ENCODE measurements around the gene TNFRSF19. TPM values are rescaled to one million over a fixed set of nuclear protein-coding genes. Genes with fewer than 3 reads are reported as not detected.
A peak's percentile ranks its signal among the peaks of the same experiment; 100 is the strongest.

TNFRSF19 gene
- total and polyA plus RNA-seq, 2 of the 13 experiments (the other 11 are each of a cell fraction or from before 2014, with no cell fraction given) = 75.3 to 77.7 TPM

DNA sequence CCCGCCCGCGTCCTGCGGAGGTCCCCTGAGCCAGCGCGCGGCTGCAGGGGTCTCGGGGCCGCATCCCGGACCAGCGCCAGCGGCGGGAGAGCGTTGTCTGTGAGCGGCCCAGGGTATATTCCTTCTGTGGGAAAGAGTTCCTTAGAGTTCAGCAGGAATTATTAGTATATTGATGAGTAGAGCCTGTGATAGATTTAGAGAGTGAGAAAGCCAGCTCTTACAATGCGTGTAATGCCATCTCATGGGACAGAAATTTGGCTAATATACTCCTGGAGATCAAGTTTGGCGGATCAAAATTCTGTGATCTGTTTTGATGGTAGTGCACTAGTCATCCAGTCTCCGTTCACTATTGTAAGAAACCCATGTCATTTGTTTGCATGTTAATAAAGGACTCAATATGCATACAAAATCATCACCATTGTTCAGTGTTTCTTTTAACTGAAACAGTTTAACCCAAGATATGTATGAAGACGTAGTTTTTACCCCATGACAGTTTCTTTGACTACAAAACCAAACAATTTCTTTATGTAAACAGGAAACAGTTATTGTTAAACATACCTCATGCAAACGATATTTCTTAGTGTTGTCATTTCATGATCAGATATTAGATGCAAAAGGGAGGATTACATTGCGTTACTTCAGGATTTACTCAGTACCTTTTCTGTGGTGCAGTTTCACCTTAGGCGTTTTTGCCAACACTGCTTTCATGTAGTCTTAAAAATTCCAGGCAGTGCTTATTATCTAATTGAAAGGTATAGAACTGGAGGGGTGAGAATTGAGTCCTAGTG is 9.9 kb downstream of the TNFRSF19 start:
- Histone ChIP-seq H2AFZ (ENCODE audit: low read length) (peak overlapping the region; percentile 43), H3K27me3 (ENCODE audit: control insufficient read depth in 1 of 2, insufficient read depth in 2 of 2, low read length in 2 of 2) (no peaks in the 10 kb centered on the region), H3K9ac (ENCODE audit: insufficient read depth, low read depth, low read length) (peak overlapping the region; percentile 73), H4K20me1 (ENCODE audit: insufficient read depth, low read length) (no peaks in the 10 kb centered on the region; the same call in 1 of the 2 replicates), H3K4me2 (ENCODE audit: low read depth, low read length) (peak overlapping the region; percentile 75), H3K79me2 (ENCODE audit: insufficient read depth, low read length) (peaks cover 77% of the 10 kb centered on the region), H3K27ac (ENCODE audit: extremely low read length, insufficient read depth, low read length) (peak overlapping the region; percentile 71), H3K36me3 (replicated peaks in 1 of 2; ENCODE audit: control insufficient read depth in 1 of 2, insufficient read depth in 2 of 2, low read length in 2 of 2) (peaks cover 0 to 3% of the 10 kb centered on the region in 2 experiments; a peak in 2 of 5 replicates), H3K4me3 (replicated peaks in 1 of 3; ENCODE audit: insufficient read depth in 1 of 3, low read depth in 2 of 3, low read length in 3 of 3) (peak overlapping the region; percentile 65 to 93 (median 90)), H3K4me1 (ENCODE audit: insufficient read depth, low read length) (peaks cover 67% of the 10 kb centered on the region), H3K9me3 (ENCODE audit: low read length) (no peaks in the 10 kb centered on the region)
- CTCF ChIA-PET (ENCODE audit: low intra/inter-chr PET ratio, low total read pairs) = interaction anchor here (1.8 kb wide), 1 partner anchor 69 kb away, joined by 4 read pairs; no protein-coding TSS in a partner anchor
- in situ Hi-C loops (cut with HindIII; ENCODE audit: extremely low pct_ligation_motif_present, low pct_unique_long_range_greater_than_20kb) (loop anchor here (5.0 to 25.0 kb wide), 2 partner anchors 113 to 307 kb away; partner anchors contain the start of genes C1QTNF9B and MIPEP), intact Hi-C loops (cut with micrococcal nuclease; ENCODE audit: unreplicated experiment) (loop anchor here (1.0 to 5.0 kb wide), 5 partner anchors 10 to 307 kb away; partner anchors contain the start of genes MIPEP and TNFRSF19)
- FAIRE-seq (no peak), ATAC-seq (no peak), DNase-seq (ENCODE audit: low spot score) (no peak)
- BruUV-seq (replicated peaks) = TSS peak; percentile 4
- WGBS (ENCODE audit: low lambda C conversion rate) = 5% methylated on average over 7 of the region's 22 CpGs
- POLR2A ChIA-PET = interaction anchor here (2.5 to 3.1 kb wide), 2 partner anchors 10 to 74 kb away, joined by 17 to 18 read pairs; partner anchors contain the start of gene TNFRSF19
- TF ChIP-seq AGO2 (optimal IDR thresholded peaks at IDR 0.05; ENCODE audit: low read depth, low read length) = peak; percentile 1
- TF ChIP-seq, protein P1, sequence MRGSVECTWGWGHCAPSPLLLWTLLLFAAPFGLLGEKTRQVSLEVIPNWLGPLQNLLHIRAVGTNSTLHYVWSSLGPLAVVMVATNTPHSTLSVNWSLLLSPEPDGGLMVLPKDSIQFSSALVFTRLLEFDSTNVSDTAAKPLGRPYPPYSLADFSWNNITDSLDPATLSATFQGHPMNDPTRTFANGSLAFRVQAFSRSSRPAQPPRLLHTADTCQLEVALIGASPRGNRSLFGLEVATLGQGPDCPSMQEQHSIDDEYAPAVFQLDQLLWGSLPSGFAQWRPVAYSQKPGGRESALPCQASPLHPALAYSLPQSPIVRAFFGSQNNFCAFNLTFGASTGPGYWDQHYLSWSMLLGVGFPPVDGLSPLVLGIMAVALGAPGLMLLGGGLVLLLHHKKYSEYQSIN (CRISPR knock-in tag; IDR thresholded peaks at IDR 0.05; ENCODE audit: borderline replicate concordance) = 0 out of 2 replicates have a peak, but pooled peaks have one; percentile 23
- no peak for TF ChIP-seq JUND (CRISPR knock-in tag; IDR thresholded peaks at IDR 0.05)
- TF ChIP-seq SP4 (CRISPR knock-in tag; IDR thresholded peaks at IDR 0.05) = no peak
- no peak for TF ChIP-seq SNRNP70 (IDR thresholded peaks at IDR 0.05; ENCODE audit: low read depth, low read length)
- no peak for TF ChIP-seq NONO (IDR thresholded peaks at IDR 0.05)
- no peak for TF ChIP-seq NONO (CRISPR knock-in tag; conservative IDR thresholded peaks at IDR 0.05)
- no peak for TF ChIP-seq IRF1 (CRISPR knock-in tag; IDR thresholded peaks at IDR 0.05; ENCODE audit: low read depth)
- peak; percentile 70 for TF ChIP-seq AGO1 (IDR thresholded peaks at IDR 0.05; ENCODE audit: low read depth, low read length, poor library complexity, severe bottlenecking)
- TF ChIP-seq, protein P2, sequence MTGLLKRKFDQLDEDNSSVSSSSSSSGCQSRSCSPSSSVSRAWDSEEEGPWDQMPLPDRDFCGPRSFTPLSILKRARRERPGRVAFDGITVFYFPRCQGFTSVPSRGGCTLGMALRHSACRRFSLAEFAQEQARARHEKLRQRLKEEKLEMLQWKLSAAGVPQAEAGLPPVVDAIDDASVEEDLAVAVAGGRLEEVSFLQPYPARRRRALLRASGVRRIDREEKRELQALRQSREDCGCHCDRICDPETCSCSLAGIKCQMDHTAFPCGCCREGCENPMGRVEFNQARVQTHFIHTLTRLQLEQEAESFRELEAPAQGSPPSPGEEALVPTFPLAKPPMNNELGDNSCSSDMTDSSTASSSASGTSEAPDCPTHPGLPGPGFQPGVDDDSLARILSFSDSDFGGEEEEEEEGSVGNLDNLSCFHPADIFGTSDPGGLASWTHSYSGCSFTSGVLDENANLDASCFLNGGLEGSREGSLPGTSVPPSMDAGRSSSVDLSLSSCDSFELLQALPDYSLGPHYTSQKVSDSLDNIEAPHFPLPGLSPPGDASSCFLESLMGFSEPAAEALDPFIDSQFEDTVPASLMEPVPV (CRISPR knock-in tag; IDR thresholded peaks at IDR 0.05) = 0 out of 2 replicates have a peak, but pooled peaks have one; percentile 18
- TF ChIP-seq CREBL2 (CRISPR knock-in tag; IDR thresholded peaks at IDR 0.05; ENCODE audit: borderline replicate concordance) = no peak
- TF ChIP-seq, protein P3, sequence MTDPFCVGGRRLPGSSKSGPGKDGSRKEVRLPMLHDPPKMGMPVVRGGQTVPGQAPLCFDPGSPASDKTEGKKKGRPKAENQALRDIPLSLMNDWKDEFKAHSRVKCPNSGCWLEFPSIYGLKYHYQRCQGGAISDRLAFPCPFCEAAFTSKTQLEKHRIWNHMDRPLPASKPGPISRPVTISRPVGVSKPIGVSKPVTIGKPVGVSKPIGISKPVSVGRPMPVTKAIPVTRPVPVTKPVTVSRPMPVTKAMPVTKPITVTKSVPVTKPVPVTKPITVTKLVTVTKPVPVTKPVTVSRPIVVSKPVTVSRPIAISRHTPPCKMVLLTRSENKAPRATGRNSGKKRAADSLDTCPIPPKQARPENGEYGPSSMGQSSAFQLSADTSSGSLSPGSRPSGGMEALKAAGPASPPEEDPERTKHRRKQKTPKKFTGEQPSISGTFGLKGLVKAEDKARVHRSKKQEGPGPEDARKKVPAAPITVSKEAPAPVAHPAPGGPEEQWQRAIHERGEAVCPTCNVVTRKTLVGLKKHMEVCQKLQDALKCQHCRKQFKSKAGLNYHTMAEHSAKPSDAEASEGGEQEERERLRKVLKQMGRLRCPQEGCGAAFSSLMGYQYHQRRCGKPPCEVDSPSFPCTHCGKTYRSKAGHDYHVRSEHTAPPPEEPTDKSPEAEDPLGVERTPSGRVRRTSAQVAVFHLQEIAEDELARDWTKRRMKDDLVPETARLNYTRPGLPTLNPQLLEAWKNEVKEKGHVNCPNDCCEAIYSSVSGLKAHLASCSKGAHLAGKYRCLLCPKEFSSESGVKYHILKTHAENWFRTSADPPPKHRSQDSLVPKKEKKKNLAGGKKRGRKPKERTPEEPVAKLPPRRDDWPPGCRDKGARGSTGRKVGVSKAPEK (CRISPR knock-in tag; IDR thresholded peaks at IDR 0.05; ENCODE audit: borderline replicate concordance) = no peak
- TF ChIP-seq ZNF883 (CRISPR knock-in tag; IDR thresholded peaks at IDR 0.05; ENCODE audit: not compliant biosample characterization) = no peak
- TF ChIP-seq MAFK (conservative IDR thresholded peaks at IDR 0.05 in 1 of 2, IDR thresholded peaks at IDR 0.05 in 1 of 2; ENCODE audit: low read length in 2 of 2) = no peak
- no peak for TF ChIP-seq ZNF354B (CRISPR knock-in tag; IDR thresholded peaks at IDR 0.05)
